Gastrocnemius medialis (tissue), 4 donors: ENCODE results near the gene LAMA4.

Experiments used
- POLR2A ChIP-seq, 2 donors: fragments of 450-650 bp; IDR thresholded peaks; one replicate each; pipeline ENCODE4 v1.6.1; 2017; ENCODE audit warnings: antibody characterized with exemption in 2 of 2, mild to moderate bottlenecking in 2 of 2, moderate library complexity in 2 of 2
- TF ChIP-seq, protein P1 (sequence below), 5 experiments: fragments of 450-650 bp in 3 of 5; fragments of 200-600 bp in 2 of 5; sonication (generic) in 2 of 5; IDR thresholded peaks in 4 of 5; conservative IDR thresholded peaks in 1 of 5; 1 replicate in 4 of 5; 2 replicates in 1 of 5; pipeline ENCODE4 v1.5.1; 2016 to 2019; ENCODE audit warnings: antibody characterized with exemption in 5 of 5, mild to moderate bottlenecking in 3 of 5, moderate library complexity in 3 of 5

DNA sequence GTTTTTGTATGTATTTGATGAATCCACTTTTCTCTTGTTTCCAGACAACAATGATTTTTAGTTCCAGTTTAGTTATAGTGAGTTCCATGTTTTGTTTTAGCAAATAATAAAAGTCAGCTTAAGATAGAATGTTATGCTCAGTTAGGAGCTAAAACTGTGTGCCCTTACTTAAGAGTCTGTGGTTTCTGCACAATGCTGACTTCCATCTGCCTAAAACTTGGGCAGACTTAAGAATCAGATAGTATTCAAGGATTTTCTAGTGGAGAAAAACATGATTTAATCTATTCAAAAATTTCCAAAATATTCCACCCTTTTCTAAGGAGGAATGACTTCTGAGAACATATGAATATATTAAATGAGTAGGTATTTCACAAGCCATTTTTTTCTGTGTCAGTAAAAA, 32.8 kb downstream of the LAMA4 start:
- TF ChIP-seq, protein P1, sequence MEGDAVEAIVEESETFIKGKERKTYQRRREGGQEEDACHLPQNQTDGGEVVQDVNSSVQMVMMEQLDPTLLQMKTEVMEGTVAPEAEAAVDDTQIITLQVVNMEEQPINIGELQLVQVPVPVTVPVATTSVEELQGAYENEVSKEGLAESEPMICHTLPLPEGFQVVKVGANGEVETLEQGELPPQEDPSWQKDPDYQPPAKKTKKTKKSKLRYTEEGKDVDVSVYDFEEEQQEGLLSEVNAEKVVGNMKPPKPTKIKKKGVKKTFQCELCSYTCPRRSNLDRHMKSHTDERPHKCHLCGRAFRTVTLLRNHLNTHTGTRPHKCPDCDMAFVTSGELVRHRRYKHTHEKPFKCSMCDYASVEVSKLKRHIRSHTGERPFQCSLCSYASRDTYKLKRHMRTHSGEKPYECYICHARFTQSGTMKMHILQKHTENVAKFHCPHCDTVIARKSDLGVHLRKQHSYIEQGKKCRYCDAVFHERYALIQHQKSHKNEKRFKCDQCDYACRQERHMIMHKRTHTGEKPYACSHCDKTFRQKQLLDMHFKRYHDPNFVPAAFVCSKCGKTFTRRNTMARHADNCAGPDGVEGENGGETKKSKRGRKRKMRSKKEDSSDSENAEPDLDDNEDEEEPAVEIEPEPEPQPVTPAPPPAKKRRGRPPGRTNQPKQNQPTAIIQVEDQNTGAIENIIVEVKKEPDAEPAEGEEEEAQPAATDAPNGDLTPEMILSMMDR (IDR thresholded peaks at IDR 0.05 in 4 of 5, conservative IDR thresholded peaks at IDR 0.05 in 1 of 5) = no peak
- no peak for TF ChIP-seq POLR2A (IDR thresholded peaks at IDR 0.05)
